Adrenal gland (tissue), 12 donors: Measurements from ENCODE around the gene SLC13A3. TPM values are rescaled to one million over a fixed set of nuclear protein-coding genes. Genes with fewer than 3 reads are reported as not detected.

Experiments
- DNase-seq, 7 donors: peaks; one replicate each; pipeline ENCODE4 v3.0.0-alpha.2; 2019 to 2020
- H3K27ac ChIP-seq, 5 donors: fragments of 200-600 bp; sonication (generic) in 4 of 5; 1 replicate in 3 of 5; 2 replicates in 2 of 5; pipeline versions ENCODE4 v1.5.1 to v1.8.0; 2016 to 2020; ENCODE audit warnings: mild to moderate bottlenecking in 1 of 5
- H3K27me3 ChIP-seq: fragments of 200-600 bp; 2 replicates; pipeline ENCODE4 v1.8.0; 2021
- H3K36me3 ChIP-seq, 2 donors: fragments of 200-600 bp; replicated peaks in 1 of 2; 1 replicate in 1 of 2; 2 replicates in 1 of 2; pipeline versions ENCODE4 v1.5.1 to v1.8.0; 2018 to 2022
- H3K4me1 ChIP-seq, 2 donors: fragments of 200-600 bp; replicated peaks in 1 of 2; 1 replicate in 1 of 2; 2 replicates in 1 of 2; pipeline versions ENCODE4 v1.5.1 to v1.8.0; 2018 to 2021
- H3K4me3 ChIP-seq, 4 donors: fragments of 200-600 bp; sonication (generic) in 3 of 4; one replicate each; pipeline ENCODE4 v1.5.1; 2016 to 2018
- H3K9me3 ChIP-seq, 3 donors: fragments of 200-600 bp; sonication (generic) in 1 of 3; replicated peaks in 1 of 3; 1 replicate in 2 of 3; 2 replicates in 1 of 3; pipeline versions ENCODE4 v1.5.1 to v1.8.0; 2016 to 2021
- POLR2A ChIP-seq, 2 donors: fragments of 450-650 bp; IDR thresholded peaks; one replicate each; pipeline ENCODE4 v1.6.1; 2017; ENCODE audit warnings: antibody characterized with exemption in 2 of 2, mild to moderate bottlenecking in 2 of 2, moderate library complexity in 1 of 2
- WGBS, 4 donors: extraction: QIAGEN DNeasy Blood & Tissue Kit in 2 of 4; methylation state at CpG; one replicate each; pipeline versions ENCODE4 v1.1.5 to v1.1.7; 2013 to 2017; 5-methylcytosine and 5-hydroxymethylcytosine counted together
- intact Hi-C, 2 donors: fragments of 100-400 bp; cut with DNase I; formaldehyde crosslinking; loops; one replicate each; pipeline versions ENCODE4 v1.14.1 to v1.15.0; 2022 to 2023
- polyA plus RNA-seq, 3 donors: library from polyadenylated mRNA; stranded (reverse); fragments of 200-250 nt in 2 of 3; fragments of 350-450 nt in 1 of 3; fragmentation: Illumina TruSeq in 1 of 3; extraction: RNeasy Lipid Tissue Mini Kit (QIAGEN cat#74804) in 1 of 3; gene quantifications; one replicate each; pipeline ENCODE4 v1.2.3, GENCODE V29; 2013 to 2014
- total RNA-seq, 9 donors: library from RNA; depleted of rRNA in 4 of 9; stranded (reverse); fragments of >200 nt in 4 of 9; fragments of 120-200 nt in 1 of 9; fragmentation: NEBNext Ultra II Directional in 1 of 9; extraction: Animal tissue kit (Norgen Biotek cat#: 25700) in 1 of 9; gene quantifications; one replicate each; pipeline versions ENCODE4 v1.1.0 to v1.2.4, GENCODE V29; 2013 to 2023
- TF ChIP-seq, protein P1 (sequence below), 6 experiments: fragments of 450-650 bp in 4 of 6; fragments of 200-600 bp in 2 of 6; sonication (generic) in 1 of 6; IDR thresholded peaks; 1 replicate in 5 of 6; 2 replicates in 1 of 6; pipeline versions ENCODE4 v1.5.1 to v1.8.0; 2016 to 2021; ENCODE audit warnings: antibody characterized with exemption in 6 of 6, mild to moderate bottlenecking in 2 of 6, moderate library complexity in 1 of 6
- donor health status: healthy with polysubstance abuse.
- donor health status: Bipolar disorder and iron deficiency.
- donor health status: DM: yes; HTN: yes; CAD: no.
- donor health status: DM: no; HTN: no; CAD: no.
- donor health status: DM: no; HTN: no; CAD: no.
- donor health status: DM: yes; HTN: yes; CAD: no.

The SLC13A3 gene
- total and polyA plus RNA-seq, 12 donors = 1.5 to 11.2 (median 3.9) TPM

DNA sequence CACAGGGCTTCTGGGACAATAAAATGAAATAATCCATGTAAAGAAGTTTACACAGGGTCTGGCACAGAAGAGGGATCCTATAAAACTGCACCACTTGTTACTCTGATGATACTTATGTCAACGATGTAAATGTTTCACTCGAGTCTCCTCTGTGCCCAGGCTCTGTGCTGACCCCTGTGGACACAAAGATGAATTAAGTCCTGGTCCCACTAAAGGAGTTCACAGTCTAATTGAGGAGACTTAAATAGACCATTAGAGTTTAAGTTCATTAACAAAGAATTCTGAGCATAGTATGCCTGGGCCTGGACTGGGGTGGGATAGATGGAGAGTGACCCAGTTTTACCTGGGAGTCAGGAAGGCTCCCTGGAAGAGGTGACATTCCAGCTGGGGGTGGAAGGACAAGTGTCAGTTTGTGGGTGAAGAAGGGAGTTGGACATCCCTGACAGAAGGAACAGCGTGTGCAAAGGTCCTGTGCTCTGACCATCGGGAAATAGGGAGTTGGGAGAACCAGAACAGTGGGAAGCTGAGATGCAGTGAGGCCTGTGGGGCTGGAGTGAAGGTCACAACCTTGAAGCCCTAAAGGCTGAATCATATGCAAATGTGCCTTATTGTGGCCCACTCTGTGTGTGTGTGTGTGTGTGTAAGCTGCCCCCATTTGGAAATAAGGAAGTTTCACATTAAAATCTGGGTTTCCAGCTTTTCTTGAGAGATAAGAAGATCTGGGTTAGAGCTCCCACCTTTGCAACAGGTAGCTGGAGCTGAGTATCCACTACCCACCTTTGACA is 101.9 kb downstream of the SLC13A3 start:
- no peaks in the 10 kb centered on the region for H3K27me3 ChIP-seq
- H3K27ac ChIP-seq = no peak overlapping the region
- H3K4me1 ChIP-seq = peaks cover 0 to 5% of the 10 kb centered on the region in 2 donors
- DNase-seq = no peak
- H3K36me3 ChIP-seq = no peaks in the 10 kb centered on the region
- no peaks in the 10 kb centered on the region for H3K9me3 ChIP-seq
- 81 to 92% (median 88%) methylated on average over 4 of the region's 4 CpGs for WGBS, 4 donors
- TF ChIP-seq, protein P1, sequence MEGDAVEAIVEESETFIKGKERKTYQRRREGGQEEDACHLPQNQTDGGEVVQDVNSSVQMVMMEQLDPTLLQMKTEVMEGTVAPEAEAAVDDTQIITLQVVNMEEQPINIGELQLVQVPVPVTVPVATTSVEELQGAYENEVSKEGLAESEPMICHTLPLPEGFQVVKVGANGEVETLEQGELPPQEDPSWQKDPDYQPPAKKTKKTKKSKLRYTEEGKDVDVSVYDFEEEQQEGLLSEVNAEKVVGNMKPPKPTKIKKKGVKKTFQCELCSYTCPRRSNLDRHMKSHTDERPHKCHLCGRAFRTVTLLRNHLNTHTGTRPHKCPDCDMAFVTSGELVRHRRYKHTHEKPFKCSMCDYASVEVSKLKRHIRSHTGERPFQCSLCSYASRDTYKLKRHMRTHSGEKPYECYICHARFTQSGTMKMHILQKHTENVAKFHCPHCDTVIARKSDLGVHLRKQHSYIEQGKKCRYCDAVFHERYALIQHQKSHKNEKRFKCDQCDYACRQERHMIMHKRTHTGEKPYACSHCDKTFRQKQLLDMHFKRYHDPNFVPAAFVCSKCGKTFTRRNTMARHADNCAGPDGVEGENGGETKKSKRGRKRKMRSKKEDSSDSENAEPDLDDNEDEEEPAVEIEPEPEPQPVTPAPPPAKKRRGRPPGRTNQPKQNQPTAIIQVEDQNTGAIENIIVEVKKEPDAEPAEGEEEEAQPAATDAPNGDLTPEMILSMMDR (IDR thresholded peaks at IDR 0.05) = no peak
- TF ChIP-seq POLR2A (IDR thresholded peaks at IDR 0.05) = no peak
- H3K4me3 ChIP-seq = no peak overlapping the region
- intact Hi-C loops = no loop called here

DNA sequence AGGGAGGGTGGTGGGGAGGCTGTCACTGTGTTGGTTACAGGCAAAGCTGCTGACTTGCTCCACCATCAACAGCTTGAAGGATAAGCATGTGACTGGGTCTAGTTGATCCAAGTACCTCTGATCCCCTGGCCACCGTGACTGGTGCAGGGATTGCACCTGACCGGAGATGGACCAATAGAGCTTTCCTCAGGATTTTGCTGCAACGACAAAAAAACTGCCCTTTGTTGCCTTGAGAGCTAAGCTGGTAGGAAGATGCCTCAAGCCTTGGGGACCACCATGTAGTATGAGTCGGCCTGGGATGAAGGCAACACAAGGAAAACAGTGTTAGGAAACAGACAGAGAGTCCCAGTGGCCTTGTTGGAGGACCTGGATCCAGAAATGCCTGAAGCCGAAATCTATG is 102.6 kb downstream of the SLC13A3 start:
- Histone ChIP-seq H3K27ac (no peak overlapping the region), H3K4me3 (no peak overlapping the region), H3K36me3 (no peaks in the 10 kb centered on the region), H3K27me3 (no peaks in the 10 kb centered on the region), H3K4me1 (peaks cover 0 to 5% of the 10 kb centered on the region in 2 donors), H3K9me3 (no peaks in the 10 kb centered on the region)
- no peak for DNase-seq
- no peak for TF ChIP-seq POLR2A (IDR thresholded peaks at IDR 0.05)
- TF ChIP-seq, protein P1 (IDR thresholded peaks at IDR 0.05) = no peak
- intact Hi-C loops = no loop called here
- WGBS, 4 donors = 90 to 92% (median 92%) methylated on average over 5 of the region's 5 CpGs

DNA sequence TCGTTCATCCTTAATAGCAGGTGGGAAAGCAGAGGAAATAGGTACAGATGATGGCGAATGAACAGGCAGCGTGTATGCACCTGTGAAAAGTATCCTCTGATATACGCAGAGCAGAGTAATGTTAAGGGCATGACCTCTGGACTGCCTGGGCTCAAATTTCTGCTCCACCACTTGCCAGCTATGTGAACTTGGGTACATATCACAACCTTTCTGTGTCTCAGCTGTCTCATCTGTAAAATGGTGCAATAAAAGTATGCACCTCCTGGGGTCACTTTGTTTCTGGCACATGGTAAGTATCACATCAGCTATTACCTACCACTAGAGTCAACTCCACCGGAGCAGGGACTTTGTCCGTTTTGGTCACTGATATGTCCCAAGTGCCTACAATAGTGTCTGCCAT is 103.3 kb downstream of the SLC13A3 start:
- TF ChIP-seq, protein P1 (IDR thresholded peaks at IDR 0.05) = no peak
- no peak for TF ChIP-seq POLR2A (IDR thresholded peaks at IDR 0.05)
- Histone ChIP-seq H3K27me3 (no peaks in the 10 kb centered on the region), H3K9me3 (no peaks in the 10 kb centered on the region), H3K4me1 (peaks cover 0 to 5% of the 10 kb centered on the region in 2 donors), H3K27ac (no peak overlapping the region), H3K36me3 (no peaks in the 10 kb centered on the region), H3K4me3 (no peak overlapping the region)
- 86 to 91% (median 89%) methylated on average over 6 of the region's 6 CpGs for WGBS, 4 donors
- no peak for DNase-seq
- intact Hi-C loops = no loop called here

- H3K4me3 ChIP-seq = no peak overlapping the region
- H3K4me1 ChIP-seq = peaks cover 0 to 5% of the 10 kb centered on the region in 2 donors
- TF ChIP-seq, protein P1 (IDR thresholded peaks at IDR 0.05) = no peak
- TF ChIP-seq POLR2A (IDR thresholded peaks at IDR 0.05) = no peak
- no peak overlapping the region for H3K27ac ChIP-seq
- no peaks in the 10 kb centered on the region for H3K36me3 ChIP-seq
- WGBS, 4 donors = 60 to 64% (median 62%) methylated on average over 6 of the region's 6 CpGs
- H3K27me3 ChIP-seq = no peaks in the 10 kb centered on the region
- no peak for DNase-seq
- H3K9me3 ChIP-seq = no peaks in the 10 kb centered on the region
- intact Hi-C loops = no loop called here
Measured at GRCh38 chr20:46546936-46547335, 104.3 kb downstream of the SLC13A3 start.
